Esophagus muscularis mucosa (tissue), 4 donors: ENCODE results near the gene FAM76B. TPM values are rescaled to one million over a fixed set of nuclear protein-coding genes. Genes with fewer than 3 reads are reported as not detected.
"Not testable (repeated sequence)": the region's sequence is repeated elsewhere in the genome, so short reads cannot be mapped to it uniquely, and the experiment has no call there.

Source experiments
- DNase-seq: peaks from one replicate; pipeline ENCODE4 v3.0.0-alpha.2; 2017; ENCODE audit errors: extremely low spot score
- H3K27ac ChIP-seq, 4 donors: fragments of 200-600 bp; sonication (generic); replicated peaks in 1 of 4; 1 replicate in 3 of 4; 2 replicates in 1 of 4; pipeline ENCODE4 v1.5.1; 2016 to 2019; ENCODE audit warnings: mild to moderate bottlenecking in 1 of 4
- H3K27me3 ChIP-seq, 4 donors: fragments of 200-600 bp; sonication (generic); one replicate each; pipeline versions ENCODE4 v1.5.1 to v1.6.0; 2016 to 2019
- H3K36me3 ChIP-seq, 4 donors: fragments of 200-600 bp; sonication (generic); one replicate each; pipeline ENCODE4 v1.5.1; 2016 to 2019
- H3K4me1 ChIP-seq, 4 donors: fragments of 200-600 bp; sonication (generic); one replicate each; pipeline ENCODE4 v1.5.1; 2016 to 2019
- H3K4me3 ChIP-seq, 4 donors: fragments of 200-600 bp; sonication (generic); 1 replicate in 2 of 4; 2 replicates in 2 of 4; pipeline ENCODE4 v1.5.1; 2016 to 2019; ENCODE audit warnings: mild to moderate bottlenecking in 4 of 4, moderate library complexity in 1 of 4
- H3K9me3 ChIP-seq, 4 donors: fragments of 200-600 bp; sonication (generic); 1 replicate in 3 of 4; 2 replicates in 1 of 4; pipeline ENCODE4 v1.5.1; 2016 to 2019
- CTCF ChIP-seq, 3 experiments: fragments of 200-600 bp in 2 of 3; fragments of 450-650 bp in 1 of 3; sonication (generic) in 2 of 3; IDR thresholded peaks; one replicate each; pipeline ENCODE4 v1.5.1; 2017 to 2019; ENCODE audit warnings: antibody characterized with exemption in 3 of 3, mild to moderate bottlenecking in 2 of 3, moderate library complexity in 1 of 3
- EP300 ChIP-seq: sonication (generic); formaldehyde crosslinking; IDR thresholded peaks from one replicate; pipeline ENCODE4 v1.6.1; 2017; ENCODE audit warnings: antibody characterized with exemption
- POLR2A ChIP-seq: fragments of 450-650 bp; IDR thresholded peaks from one replicate; pipeline ENCODE4 v1.6.1; 2017; ENCODE audit warnings: antibody characterized with exemption, moderate library complexity, mild to moderate bottlenecking, low read depth
- POLR2AphosphoS5 ChIP-seq, 2 donors: sonication (generic); formaldehyde crosslinking; IDR thresholded peaks; one replicate each; pipeline ENCODE4 v1.6.1; 2017; ENCODE audit warnings: antibody characterized with exemption in 2 of 2
- whole genome bisulfite sequencing: methylation state at CpG from one replicate; pipeline ENCODE4 v1.1.5; 2018; 5-methylcytosine and 5-hydroxymethylcytosine counted together
- intact Hi-C: fragments of 100-400 bp; cut with DNase I; formaldehyde crosslinking; loops from one replicate; pipeline ENCODE4 v1.15.1; 2023
- total RNA-seq, 4 donors: library from RNA; depleted of rRNA; stranded (reverse); fragments of >200 nt; gene quantifications; one replicate each; pipeline versions ENCODE4 v1.1.0 to v1.2.1, GENCODE V29; 2016

The FAM76B gene
- total RNA-seq, 4 donors from 2014 or later = 11.3 to 30.3 (median 17.0) TPM

- Histone ChIP-seq H3K4me1 (no peaks in the 10 kb centered on the region), H3K4me3 (no peak overlapping the region), H3K27me3 (no peaks in the 10 kb centered on the region), H3K9me3 (no peaks in the 10 kb centered on the region), H3K27ac (no peak overlapping the region), H3K36me3 (peaks cover 0 to 51% (median 14%) of the 10 kb centered on the region in 4 donors)
- no peak for TF ChIP-seq CTCF (IDR thresholded peaks at IDR 0.05)
- no peak for TF ChIP-seq POLR2A
- no peak for DNase-seq
- WGBS = 94% methylated on average over 2 of the region's 2 CpGs
- intact Hi-C loops = no loop called here
These were observed 26.5 kb upstream of the FAM76B start for GRCh38 chr11:95816037-95816436.

GRCh38 chr11:95811052-95811451 lies 21.5 kb upstream of the FAM76B start:
- H3K36me3 ChIP-seq = peaks cover 0 to 41% (median 7%) of the 10 kb centered on the region in 4 donors
- H3K27me3 ChIP-seq, H3K4me3 ChIP-seq, intact Hi-C loops, H3K9me3 ChIP-seq, DNase-seq, H3K27ac ChIP-seq, H3K4me1 ChIP-seq: not testable (repeated sequence)
- 94% methylated on average over 4 of the region's 4 CpGs for WGBS

GRCh38 chr11:95806464-95806863 lies 16.9 kb upstream of the FAM76B start:
- WGBS = no CpG with 5 or more reads among the region's 6 CpGs
- H3K4me3 ChIP-seq, H3K9me3 ChIP-seq, intact Hi-C loops, H3K27me3 ChIP-seq, H3K27ac ChIP-seq, DNase-seq, H3K4me1 ChIP-seq: not testable (repeated sequence)
- H3K36me3 ChIP-seq = peaks cover 0 to 36% (median 9%) of the 10 kb centered on the region in 4 donors

GRCh38 chr11:95805869-95806268 lies 16.3 kb upstream of the FAM76B start:
- no peak for TF ChIP-seq CTCF (IDR thresholded peaks at IDR 0.05)
- no peak for TF ChIP-seq POLR2A
- no peak for TF ChIP-seq EP300
- no peak for TF ChIP-seq POLR2AphosphoS5 (IDR thresholded peaks at IDR 0.05)
- intact Hi-C loops = no loop called here
- Histone ChIP-seq H3K4me3 (no peak overlapping the region), H3K36me3 (peaks cover 2 to 39% (median 9%) of the 10 kb centered on the region in 4 donors), H3K27ac (no peak overlapping the region), H3K27me3 (no peaks in the 10 kb centered on the region), H3K4me1 (no peaks in the 10 kb centered on the region), H3K9me3 (no peaks in the 10 kb centered on the region)
- 77% methylated on average over 2 of the region's 2 CpGs for WGBS
- no peak for DNase-seq

- Histone ChIP-seq H3K4me1 (no peaks in the 10 kb centered on the region), H3K27me3 (no peaks in the 10 kb centered on the region), H3K36me3 (peaks cover 8 to 57% (median 24%) of the 10 kb centered on the region in 4 donors), H3K9me3 (no peaks in the 10 kb centered on the region), H3K27ac (no peak overlapping the region), H3K4me3 (no peak overlapping the region)
- no peak for DNase-seq
- TF ChIP-seq POLR2A (no peak), CTCF (IDR thresholded peaks at IDR 0.05) (no peak)
- 97% methylated on average over 2 of the region's 2 CpGs for WGBS
- intact Hi-C loops = no loop called here
These were observed 14.4 kb upstream of the FAM76B start for GRCh38 chr11:95803973-95804372.

GRCh38 chr11:95802806-95803205 lies 13.2 kb upstream of the FAM76B start:
- intact Hi-C loops = no loop called here
- Histone ChIP-seq H3K27ac (no peak overlapping the region), H3K36me3 (peaks cover 8 to 57% (median 24%) of the 10 kb centered on the region in 4 donors), H3K4me3 (no peak overlapping the region), H3K4me1 (no peaks in the 10 kb centered on the region), H3K9me3 (no peaks in the 10 kb centered on the region), H3K27me3 (no peaks in the 10 kb centered on the region)
- no peak for TF ChIP-seq POLR2A
- TF ChIP-seq EP300 = no peak
- no peak for TF ChIP-seq POLR2AphosphoS5 (IDR thresholded peaks at IDR 0.05)
- TF ChIP-seq CTCF (IDR thresholded peaks at IDR 0.05) = no peak
- 93% methylated on average over 1 of the region's 1 CpG for WGBS
- no peak for DNase-seq
